ENCODE results near the gene FECH. TPM values are rescaled to one million over a fixed set of nuclear protein-coding genes. Genes with fewer than 3 reads are reported as not detected.

The FECH gene
- polyA plus RNA-seq, 1 donor (not counting 4 experiments of a cell fraction or from before 2014, with no cell fraction given): 29.2 TPM

DNA sequence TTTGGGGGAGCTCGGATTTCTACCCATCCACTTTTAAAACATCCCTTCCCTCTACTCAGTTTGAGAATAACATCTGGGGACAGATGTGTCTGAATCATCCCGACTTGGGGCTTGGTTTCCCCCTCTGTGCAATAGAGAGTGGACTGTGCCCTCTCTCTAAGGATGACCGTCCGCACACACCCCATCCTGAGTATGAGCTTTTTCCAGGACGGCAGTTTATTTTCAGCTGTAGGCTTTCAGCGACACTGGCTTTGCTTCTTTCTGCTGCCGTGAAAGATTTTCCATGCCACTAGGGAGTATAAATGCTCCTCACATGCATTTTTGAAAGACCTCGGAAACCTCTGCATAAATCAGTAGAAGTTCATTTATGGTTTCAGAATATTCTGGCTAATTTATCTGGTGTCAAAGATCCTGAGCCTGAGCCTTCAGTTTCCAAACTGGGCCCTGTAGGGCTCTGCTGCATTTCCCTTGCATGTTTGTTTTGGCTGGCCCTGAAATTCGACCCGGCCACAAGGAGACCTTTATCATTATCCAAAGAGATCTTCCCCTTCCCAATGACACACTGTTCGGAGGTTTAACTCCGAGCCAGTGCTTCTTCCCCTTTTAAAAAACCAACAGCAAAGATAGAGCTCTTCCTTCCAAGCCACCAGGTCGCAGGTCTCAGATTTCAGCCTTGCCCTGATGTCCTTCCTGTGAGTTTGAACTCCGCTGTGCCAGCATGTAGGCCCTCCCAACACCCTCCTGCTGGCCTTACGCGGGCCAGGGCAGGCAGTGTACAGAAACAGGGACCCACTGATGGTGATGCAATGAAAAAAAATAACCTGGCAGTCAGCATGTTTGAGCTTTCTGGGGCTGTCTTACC is 53.3 kb downstream of the FECH start:
- Histone ChIP-seq H3K9me3 (ENCODE audit: control insufficient read depth, low read depth, low read length) (no peaks in the 10 kb centered on the region), H3K36me3 (ENCODE audit: control insufficient read depth in 2 of 2, extremely low read depth in 1 of 2, insufficient read depth in 2 of 2, low read length in 2 of 2) (no peaks in the 10 kb centered on the region), H3K9ac (ENCODE audit: control insufficient read depth, extremely low read depth, insufficient read depth, low read length) (no peak overlapping the region), H3K27me3 (ENCODE audit: control insufficient read depth, extremely low read depth, insufficient read depth, low read length) (peaks cover 5% of the 10 kb centered on the region), H4K20me1 (ENCODE audit: control insufficient read depth, extremely low read depth, insufficient read depth, low read length) (no peaks in the 10 kb centered on the region), H3K4me1 (ENCODE audit: control insufficient read depth, extremely low read depth, insufficient read depth, low read length) (no peaks in the 10 kb centered on the region), H3K27ac (ENCODE audit: control insufficient read depth, insufficient read depth, low read length) (no peak overlapping the region), H2AFZ (ENCODE audit: control insufficient read depth, low read length) (no peak overlapping the region), H3K4me2 (ENCODE audit: control insufficient read depth, extremely low read depth, insufficient read depth, low read depth, low read length) (no peak overlapping the region), H3K4me3 (ENCODE audit: control insufficient read depth in 2 of 3, extremely low read depth in 1 of 3, insufficient read depth in 2 of 3, low read depth in 1 of 3, low read length in 3 of 3) (no peak overlapping the region), H3K9me1 (ENCODE audit: control insufficient read depth, extremely low read depth, insufficient read depth, low read length) (no peaks in the 10 kb centered on the region), H3K79me2 (ENCODE audit: control insufficient read depth, insufficient read depth, low read length) (no peaks in the 10 kb centered on the region)
- no peak for FAIRE-seq
- TF ChIP-seq, protein P1, sequence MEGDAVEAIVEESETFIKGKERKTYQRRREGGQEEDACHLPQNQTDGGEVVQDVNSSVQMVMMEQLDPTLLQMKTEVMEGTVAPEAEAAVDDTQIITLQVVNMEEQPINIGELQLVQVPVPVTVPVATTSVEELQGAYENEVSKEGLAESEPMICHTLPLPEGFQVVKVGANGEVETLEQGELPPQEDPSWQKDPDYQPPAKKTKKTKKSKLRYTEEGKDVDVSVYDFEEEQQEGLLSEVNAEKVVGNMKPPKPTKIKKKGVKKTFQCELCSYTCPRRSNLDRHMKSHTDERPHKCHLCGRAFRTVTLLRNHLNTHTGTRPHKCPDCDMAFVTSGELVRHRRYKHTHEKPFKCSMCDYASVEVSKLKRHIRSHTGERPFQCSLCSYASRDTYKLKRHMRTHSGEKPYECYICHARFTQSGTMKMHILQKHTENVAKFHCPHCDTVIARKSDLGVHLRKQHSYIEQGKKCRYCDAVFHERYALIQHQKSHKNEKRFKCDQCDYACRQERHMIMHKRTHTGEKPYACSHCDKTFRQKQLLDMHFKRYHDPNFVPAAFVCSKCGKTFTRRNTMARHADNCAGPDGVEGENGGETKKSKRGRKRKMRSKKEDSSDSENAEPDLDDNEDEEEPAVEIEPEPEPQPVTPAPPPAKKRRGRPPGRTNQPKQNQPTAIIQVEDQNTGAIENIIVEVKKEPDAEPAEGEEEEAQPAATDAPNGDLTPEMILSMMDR (optimal IDR thresholded peaks at IDR 0.05 in 1 of 3, IDR thresholded peaks at IDR 0.05 in 1 of 3, conservative IDR thresholded peaks at IDR 0.05 in 1 of 3; ENCODE audit: extremely low read depth in 1 of 3, insufficient read depth in 2 of 3, low read length in 3 of 3): no peak
- TF ChIP-seq EZH2 (IDR thresholded peaks at IDR 0.05; ENCODE audit: low read length): no peak
- no peak for DNase-seq (ENCODE audit: low read depth, low spot score)
- dilution Hi-C loops (cut with MboI; ENCODE audit: extremely low pct_ligation_motif_present, low sequenced_read_pairs): no loop called here

DNA sequence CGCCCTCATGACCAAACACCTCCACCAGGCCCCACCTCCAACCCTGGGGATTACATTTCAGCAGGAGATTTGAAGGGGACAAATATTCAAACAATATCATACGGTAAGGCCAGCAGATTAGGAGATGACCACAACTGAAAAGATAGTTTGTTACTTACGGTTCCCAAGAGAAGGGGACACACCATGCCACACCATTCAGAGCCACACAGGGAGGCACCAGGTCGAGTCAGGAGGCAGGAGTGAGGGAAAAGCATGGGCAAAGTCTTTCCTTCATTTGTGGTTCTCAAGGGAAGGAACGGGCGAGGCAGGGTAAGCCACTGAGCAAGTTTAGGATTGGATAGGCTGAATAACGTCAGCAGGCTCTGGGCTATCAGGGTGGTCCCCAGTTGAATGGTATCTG is 57.4 kb downstream of the FECH start:
- TF ChIP-seq EZH2 (IDR thresholded peaks at IDR 0.05; ENCODE audit: low read length): no peak
- TF ChIP-seq, protein P1 (optimal IDR thresholded peaks at IDR 0.05 in 1 of 3, IDR thresholded peaks at IDR 0.05 in 1 of 3, conservative IDR thresholded peaks at IDR 0.05 in 1 of 3; ENCODE audit: extremely low read depth in 1 of 3, insufficient read depth in 2 of 3, low read length in 3 of 3): no peak
- Histone ChIP-seq H3K27me3 (ENCODE audit: control insufficient read depth, extremely low read depth, insufficient read depth, low read length) (peaks cover 5% of the 10 kb centered on the region), H3K27ac (ENCODE audit: control insufficient read depth, insufficient read depth, low read length) (no peak overlapping the region), H4K20me1 (ENCODE audit: control insufficient read depth, extremely low read depth, insufficient read depth, low read length) (no peaks in the 10 kb centered on the region), H3K9ac (ENCODE audit: control insufficient read depth, extremely low read depth, insufficient read depth, low read length) (no peak overlapping the region), H3K4me3 (ENCODE audit: control insufficient read depth in 2 of 3, extremely low read depth in 1 of 3, insufficient read depth in 2 of 3, low read depth in 1 of 3, low read length in 3 of 3) (no peak overlapping the region), H3K36me3 (ENCODE audit: control insufficient read depth in 2 of 2, extremely low read depth in 1 of 2, insufficient read depth in 2 of 2, low read length in 2 of 2) (no peaks in the 10 kb centered on the region), H3K9me1 (ENCODE audit: control insufficient read depth, extremely low read depth, insufficient read depth, low read length) (no peaks in the 10 kb centered on the region), H3K9me3 (ENCODE audit: control insufficient read depth, low read depth, low read length) (no peaks in the 10 kb centered on the region), H2AFZ (ENCODE audit: control insufficient read depth, low read length) (no peak overlapping the region), H3K79me2 (ENCODE audit: control insufficient read depth, insufficient read depth, low read length) (no peaks in the 10 kb centered on the region), H3K4me1 (ENCODE audit: control insufficient read depth, extremely low read depth, insufficient read depth, low read length) (no peaks in the 10 kb centered on the region), H3K4me2 (ENCODE audit: control insufficient read depth, extremely low read depth, insufficient read depth, low read depth, low read length) (no peak overlapping the region)
- dilution Hi-C loops (cut with MboI; ENCODE audit: extremely low pct_ligation_motif_present, low sequenced_read_pairs): no loop called here
- DNase-seq (ENCODE audit: low read depth, low spot score): no peak
- no peak for FAIRE-seq
